NOMO-1 treated with DMSO at 0.1 percent for 48 hours (cell line): ENCODE measurements around the gene MTHFSD.

Source experiments
- DNase-seq: peaks from one replicate; lab custom pipeline; 2025; ENCODE audit not compliant: unreplicated experiment; lab: John Stamatoyannopoulos, UW

MTHFSD gene

GRCh38 chr16:86494039-86494564, 60.9 kb downstream of the MTHFSD start:
- no peak for DNase-seq

- DNase-seq, result no peak
These were observed 61.9 kb downstream of the MTHFSD start for GRCh38 chr16:86492961-86493629.

- DNase-seq, result no peak
These were observed 62.6 kb downstream of the MTHFSD start for GRCh38 chr16:86492267-86492960.

GRCh38 chr16:86491640-86492023, 63.4 kb downstream of the MTHFSD start:
- DNase-seq, result no peak

GRCh38 chr16:86490859-86491639, 64.0 kb downstream of the MTHFSD start:
- DNase-seq, result no peak

- no peak for DNase-seq
These were observed 69.3 kb downstream of the MTHFSD start for GRCh38 chr16:86485746-86486145.

GRCh38 chr16:86484240-86484639, 70.8 kb downstream of the MTHFSD start:
- DNase-seq, result no peak

- no peak for DNase-seq
These were observed 73.4 kb downstream of the MTHFSD start for GRCh38 chr16:86481607-86482006.

GRCh38 chr16:86480444-86480843, 74.6 kb downstream of the MTHFSD start:
- DNase-seq, result no peak
